Erythroblast (primary cell): ENCODE data around the gene KRTAP12-4.

Source experiments
- GATA1 ChIP-seq: IDR thresholded peaks from 2 replicates; pipeline ENCODE4 v1.6.1; 2011; ENCODE audit warnings: low read depth, mild to moderate bottlenecking, control low read depth, low read length, moderate library complexity
- POLR2A ChIP-seq: IDR thresholded peaks from 2 replicates; pipeline ENCODE4 v1.6.1; 2011; ENCODE audit warnings: mild to moderate bottlenecking, low read length

GRCh38 chr21:44640761-44641160, 13.7 kb downstream of the KRTAP12-4 start:
- no peak for TF ChIP-seq POLR2A
- no peak for TF ChIP-seq GATA1
